ENCODE measurements around the gene CXCR6. TPM values are rescaled to one million over a fixed set of nuclear protein-coding genes. Genes with fewer than 3 reads are reported as not detected.

The CXCR6 gene
- total and polyA plus RNA-seq, 2 experiments from 2014 or later = 0.10 TPM; not detected in 1

DNA sequence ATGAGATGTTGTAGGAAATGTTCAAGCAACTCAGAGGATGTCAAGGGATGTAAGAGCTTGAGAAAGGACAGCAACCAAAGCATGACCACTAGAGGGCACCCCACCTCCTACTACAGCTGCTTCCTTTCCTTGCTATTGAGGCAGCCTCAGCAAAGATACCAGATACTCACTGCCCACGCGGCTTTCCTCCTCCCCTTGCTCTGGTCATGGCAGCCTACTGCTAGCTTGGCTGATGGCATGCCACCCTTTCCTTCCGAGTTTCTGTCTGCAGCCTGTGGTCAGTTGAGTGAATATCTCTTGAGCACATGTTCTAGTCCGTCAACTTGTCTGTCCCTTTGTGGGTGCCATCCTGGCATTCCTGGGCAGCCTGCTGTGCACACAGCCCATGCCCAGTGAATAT, 4.4 kb upstream of the CXCR6 start (continued):
- TF ChIP-seq ZNF114 (CRISPR knock-in tag; IDR thresholded peaks at IDR 0.05) = no peak
- TF ChIP-seq JUNB (IDR thresholded peaks at IDR 0.05; ENCODE audit: unreplicated experiment) = no peak

DNA sequence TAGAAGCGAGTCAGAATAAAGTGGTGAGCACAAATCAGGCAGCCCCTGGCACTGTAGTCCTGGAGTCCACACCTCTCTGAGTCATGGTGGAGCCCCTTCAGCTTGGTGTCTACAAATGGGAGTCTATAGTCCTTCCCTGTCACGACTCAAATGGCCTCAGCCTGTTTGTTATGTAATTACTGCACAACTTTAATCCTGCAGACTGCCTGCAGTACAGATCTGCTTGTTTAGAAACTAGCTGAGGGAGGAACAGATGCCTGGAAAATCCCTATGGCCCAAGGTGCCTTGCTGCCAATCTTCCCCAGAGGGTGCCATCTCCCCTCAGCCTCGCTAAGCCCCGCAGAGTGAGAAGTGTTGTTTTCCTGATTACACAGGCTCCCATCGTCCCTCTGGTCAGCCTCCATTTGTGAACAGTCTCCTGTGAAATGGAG, 3.9 kb upstream of the CXCR6 start:
- peaks cover 17% of the 10 kb centered on the region for H3K4me1 Mint-ChIP-seq
- 0 out of 2 replicates have a peak overlapping the region, but pooled peaks have one; percentile 48 for H3K27ac ChIP-seq (ENCODE audit: low read depth)
- peak; percentile 38 for ATAC-seq

More for the DNA sequence above, 3.9 kb upstream of the CXCR6 start:
- no peaks in the 10 kb centered on the region; the same call in 2 of the 3 replicates for H3K9me3 Mint-ChIP-seq
- H3K4me3 Mint-ChIP-seq = no peak overlapping the region
- no peak overlapping the region for H3K27ac Mint-ChIP-seq
- Histone ChIP-seq H3K4me1 (ENCODE audit: insufficient read depth) (no peaks in the 10 kb centered on the region), H4K20me1 (replicated peaks; ENCODE audit: insufficient read depth) (peaks cover 11% of the 10 kb centered on the region), H3K27me3 (ENCODE audit: insufficient read depth) (no peaks in the 10 kb centered on the region), H3K9me2 (ENCODE audit: insufficient read depth) (no peaks in the 10 kb centered on the region), H2AFZ (no peak overlapping the region), H3F3A (replicated peaks; ENCODE audit: low read depth) (no peaks in the 10 kb centered on the region), H3K4me2 (no peak overlapping the region), H3K4me3 (no peak overlapping the region), H3K36me3 (ENCODE audit: insufficient read depth) (peaks cover 8% of the 10 kb centered on the region), H3K79me2 (replicated peaks; ENCODE audit: insufficient read depth) (no peaks in the 10 kb centered on the region)
- TF ChIP-seq EZH2phosphoT487 (IDR thresholded peaks at IDR 0.05; ENCODE audit: unreplicated experiment) (no peak), NANOG (IDR thresholded peaks at IDR 0.05; ENCODE audit: borderline replicate concordance) (no peak), ZNF462 (CRISPR knock-in tag; IDR thresholded peaks at IDR 0.05) (no peak)
- peaks cover 1% of the 10 kb centered on the region for H3K27me3 Mint-ChIP-seq (ENCODE audit: insufficient read depth, low read depth, poor library complexity)
- DNase-seq (ENCODE audit: low spot score) = no peak
- H3K36me3 Mint-ChIP-seq (ENCODE audit: low read depth) = peaks cover 23% of the 10 kb centered on the region

Measured in GM23338 (cell line).